Glomerular endothelial cell (primary cell): ENCODE measurements around the gene CACHD1. TPM values are rescaled to one million over a fixed set of nuclear protein-coding genes. Genes with fewer than 3 reads are reported as not detected.

ENCODE experiments used
- DNase-seq: peaks from one replicate; pipeline ENCODE4 v3.0.0-alpha.2; 2011; ENCODE audit warnings: low read depth, low spot score; ENCODE audit errors: extremely low read depth
- total RNA-seq: library from RNA; depleted of rRNA; stranded (reverse); fragments of >200 nt; gene quantifications from 2 replicates; pipeline ENCODE4 v1.2.3, GENCODE V29; 2015

The CACHD1 gene
- total RNA-seq, 1 donor from 2014 or later: 8.2 TPM

DNA sequence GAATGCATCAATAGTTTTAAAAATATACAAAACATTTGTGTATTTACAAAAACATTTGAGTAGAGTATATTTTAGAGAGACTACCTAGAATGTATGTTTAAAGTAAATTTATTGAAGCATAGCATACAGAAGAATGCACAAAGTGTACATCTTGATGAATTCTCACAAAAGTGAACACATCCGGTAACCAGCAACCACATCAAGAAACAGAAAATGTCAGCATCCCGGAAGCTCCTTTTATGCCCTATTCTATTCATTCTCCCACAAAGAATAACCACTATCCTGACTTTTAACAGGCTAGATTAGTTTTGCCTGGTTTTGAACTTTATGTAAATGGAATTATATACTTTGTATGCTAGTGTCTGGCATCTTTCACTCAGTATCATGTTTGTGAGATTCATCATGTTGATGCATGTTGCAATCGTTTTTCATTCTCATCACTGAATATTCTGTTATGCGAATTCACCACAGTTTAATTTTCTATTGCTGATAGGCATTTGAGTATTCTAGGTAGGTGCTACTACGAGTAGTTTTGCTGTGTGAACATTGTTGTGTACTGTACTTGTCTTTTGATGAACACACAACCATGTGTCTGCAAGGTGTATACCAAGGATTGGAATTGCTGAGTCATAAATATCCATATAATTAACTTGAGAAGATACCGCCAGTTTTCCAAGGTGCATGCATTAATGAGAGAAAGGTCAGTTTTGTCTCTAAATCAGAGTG lies 75.4 kb downstream of the CACHD1 start:
- DNase-seq: no peak

DNA sequence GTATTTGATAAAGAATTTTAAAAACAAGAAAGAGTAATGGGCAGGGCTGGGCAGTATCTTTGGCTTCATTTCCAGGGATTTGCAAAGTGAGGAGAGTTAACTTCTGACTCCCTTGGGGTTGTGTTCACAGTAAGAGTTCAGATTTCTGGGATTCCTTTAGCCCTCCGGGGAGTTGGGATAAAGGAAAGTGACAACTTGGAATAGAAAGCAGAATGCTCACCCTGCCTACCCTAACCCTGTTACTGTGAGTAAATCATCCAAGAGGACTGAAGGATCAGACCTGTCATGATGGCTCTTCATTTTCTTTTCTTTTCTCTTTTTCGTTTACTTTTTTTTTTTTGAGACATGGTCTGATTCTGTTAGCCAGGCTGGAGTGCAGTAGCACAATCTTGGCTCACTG lies 76.1 kb downstream of the CACHD1 start:
- no peak for DNase-seq

DNA sequence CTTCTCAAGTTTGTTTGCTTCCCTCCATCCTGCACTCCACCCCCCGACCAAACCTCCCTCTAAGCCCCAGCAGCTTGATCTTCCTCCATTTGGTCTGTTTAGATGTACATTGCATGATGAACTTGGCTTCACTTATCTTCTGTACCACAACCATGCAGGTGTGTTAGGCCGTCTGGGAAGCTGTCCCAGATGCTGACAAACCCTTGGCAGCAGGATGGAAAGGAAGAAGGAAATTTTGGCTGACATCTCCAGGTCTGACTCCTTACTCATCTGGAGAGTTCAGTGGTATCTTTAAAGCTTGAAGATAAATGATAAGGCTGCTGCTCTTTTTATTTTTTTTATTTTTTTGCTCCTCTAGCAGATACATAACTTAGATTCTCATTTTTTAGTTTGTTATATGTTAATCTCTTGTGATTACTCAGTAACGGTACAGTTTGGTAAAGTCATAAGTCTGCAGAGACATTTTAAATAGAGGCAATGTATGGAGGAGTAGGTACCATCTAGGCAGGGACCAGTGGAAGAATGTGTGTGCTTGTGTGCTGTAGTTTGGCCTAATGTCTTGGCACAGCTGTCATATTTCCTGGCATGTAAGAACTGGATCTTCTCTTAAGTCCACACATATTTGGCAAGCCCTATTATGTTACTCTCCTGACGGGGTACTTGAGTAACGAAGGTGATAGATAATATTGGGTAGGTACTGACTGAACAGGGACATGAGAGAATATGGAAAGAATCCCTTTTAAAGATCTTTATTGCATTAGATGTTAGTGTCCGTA lies 79.7 kb downstream of the CACHD1 start:
- DNase-seq: no peak

DNA sequence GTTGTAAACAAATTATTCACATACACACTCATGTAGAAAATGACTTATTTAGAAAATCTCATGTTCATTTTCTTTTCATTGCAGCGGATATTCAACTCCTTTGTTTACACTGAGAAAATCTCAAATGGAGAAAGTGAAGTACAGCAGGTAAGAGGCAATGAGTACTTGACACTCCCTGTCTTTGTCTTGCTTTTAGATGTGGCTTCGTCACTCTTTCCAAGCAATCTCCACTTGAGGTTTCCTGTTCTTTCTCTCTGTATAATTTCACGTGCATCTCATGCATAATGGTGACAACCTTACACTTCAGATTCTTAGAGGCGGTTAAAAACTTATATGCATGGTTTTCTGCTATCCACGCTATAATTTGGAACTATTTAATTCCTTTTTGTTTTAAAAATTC lies 80.6 kb downstream of the CACHD1 start:
- no peak for DNase-seq

DNA sequence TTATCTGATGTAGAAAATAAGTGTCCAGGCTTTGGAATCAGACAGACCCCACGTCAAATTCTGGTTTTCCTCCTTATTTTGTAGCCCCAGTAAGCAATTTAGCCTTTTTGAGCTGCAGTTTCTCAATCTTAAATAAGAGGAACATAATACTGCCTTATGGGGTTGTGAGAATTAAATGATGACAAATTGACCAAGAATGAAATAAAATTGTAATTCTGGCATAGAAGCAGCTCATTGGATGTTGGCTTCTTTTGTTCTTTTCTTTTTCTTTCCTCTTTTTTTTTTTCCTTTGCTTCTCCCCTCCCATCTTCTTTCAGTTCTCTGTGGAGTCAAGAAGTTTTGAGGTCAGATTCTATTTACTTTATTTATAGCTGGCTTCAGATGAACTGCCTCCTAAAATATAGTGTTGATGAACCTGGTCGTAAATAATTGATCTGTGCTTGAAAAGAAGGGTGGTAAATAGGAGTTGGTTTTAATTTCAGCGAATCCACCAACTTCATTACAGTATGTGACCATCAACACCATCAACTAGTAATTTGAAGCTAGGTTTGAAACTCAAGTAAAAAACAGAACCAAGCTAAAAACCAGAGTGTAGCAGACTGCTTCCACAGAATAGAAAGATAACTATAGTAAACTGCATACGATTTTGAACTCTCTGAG lies 81.1 kb downstream of the CACHD1 start:
- DNase-seq: no peak

DNA sequence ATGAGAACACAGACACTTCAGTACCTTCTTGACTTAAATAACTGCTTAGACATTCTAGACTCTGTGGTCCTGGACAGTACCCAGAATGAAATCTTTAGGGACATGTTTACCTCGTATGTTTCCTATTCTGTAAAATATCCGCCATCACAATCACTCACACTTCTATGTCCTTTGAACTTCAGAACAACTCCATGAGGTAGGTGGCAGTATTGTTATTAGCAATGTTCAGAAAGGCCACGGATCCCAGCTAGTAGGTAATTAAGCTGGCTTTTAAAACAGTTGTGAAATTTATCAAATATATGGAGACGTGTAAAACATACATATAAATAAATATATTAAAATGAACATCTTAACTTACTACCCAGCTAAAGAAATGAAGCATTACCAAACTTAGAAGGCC lies 83.4 kb downstream of the CACHD1 start:
- DNase-seq: no peak

DNA sequence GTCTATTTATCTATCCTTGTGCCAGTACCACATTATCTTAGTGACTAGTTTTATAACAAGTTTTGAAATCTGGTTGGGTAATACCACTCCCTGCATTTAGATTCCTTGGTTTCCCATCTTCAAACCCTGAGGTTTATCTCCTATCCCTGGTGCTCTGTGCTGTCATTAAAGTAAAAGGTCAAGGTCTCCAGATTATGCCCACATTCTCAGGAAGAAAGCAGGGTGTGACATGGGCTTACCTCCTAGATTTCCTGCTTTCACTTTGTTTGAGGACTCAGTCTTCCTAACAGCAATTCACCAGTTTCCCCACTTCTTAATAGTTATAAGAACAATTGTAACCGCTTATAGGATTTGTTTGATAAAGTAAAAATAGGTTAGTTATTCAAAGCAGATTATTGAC lies 86.0 kb downstream of the CACHD1 start:
- DNase-seq: no peak

DNA sequence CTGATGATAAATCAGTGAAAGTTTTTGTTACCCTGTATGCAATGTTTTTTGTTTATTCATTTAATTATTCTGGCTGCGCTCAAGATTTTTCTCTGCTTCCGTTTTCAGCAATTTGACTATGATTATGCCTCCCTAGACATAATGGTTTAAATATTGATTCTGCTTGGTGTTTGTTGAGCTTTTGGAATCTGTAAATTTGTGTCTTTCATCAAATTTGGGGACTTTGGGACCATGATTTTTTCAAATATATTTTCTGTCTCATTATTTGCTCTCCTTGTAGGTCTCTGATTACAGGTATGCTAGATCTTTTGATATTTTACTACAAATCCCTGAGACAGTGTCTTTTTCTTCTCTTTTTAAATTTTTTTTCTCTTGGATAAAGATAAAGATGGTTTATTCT lies 92.1 kb downstream of the CACHD1 start:
- DNase-seq: no peak

DNA sequence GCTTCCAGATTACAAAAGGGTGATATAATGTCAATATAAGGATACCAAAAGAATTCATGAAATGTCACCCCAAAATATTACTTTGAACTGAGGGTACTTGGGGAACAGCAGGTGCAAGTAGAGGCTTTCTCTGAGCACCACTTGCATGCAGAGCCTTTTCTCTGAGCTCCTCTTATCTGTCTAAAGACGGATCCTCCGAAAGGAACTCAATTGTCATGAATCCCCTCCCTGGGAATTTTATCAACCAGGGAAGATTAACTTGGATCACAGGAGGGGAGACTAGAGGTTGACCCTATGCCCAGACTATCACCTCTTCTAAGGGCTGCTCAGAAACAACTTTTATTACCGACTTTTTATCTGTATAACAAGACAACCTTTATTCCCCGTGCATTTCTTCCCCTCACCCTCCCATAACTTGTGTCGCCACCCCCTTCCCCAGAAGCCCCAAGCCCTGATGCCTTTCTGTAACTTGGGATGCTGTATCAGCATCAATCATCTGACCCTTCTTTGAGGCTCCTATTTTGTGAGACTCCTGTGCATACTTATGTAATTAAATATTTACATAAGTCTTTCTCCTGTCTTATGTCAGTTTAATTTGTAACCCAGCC lies 94.1 kb downstream of the CACHD1 start:
- DNase-seq: no peak

DNA sequence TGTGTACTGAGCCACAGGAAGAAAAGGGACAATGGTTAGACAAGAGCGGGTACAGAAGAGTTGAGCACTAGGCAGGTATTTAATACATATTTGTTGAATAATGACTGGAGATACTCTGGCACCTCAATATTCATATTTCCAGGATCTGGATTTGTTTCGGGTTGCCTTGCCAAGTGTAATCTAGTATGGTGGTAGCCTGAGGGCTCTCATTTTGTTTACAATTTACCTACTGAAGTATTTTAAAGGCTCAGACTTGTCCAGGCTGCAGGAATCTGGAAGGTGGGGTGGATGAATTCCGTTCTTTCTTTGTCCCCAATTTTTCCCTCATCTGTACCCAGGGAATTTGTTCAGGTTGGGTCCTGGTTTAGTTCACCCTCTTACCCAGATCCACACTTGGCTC lies 95.0 kb downstream of the CACHD1 start:
- no peak for DNase-seq

DNA sequence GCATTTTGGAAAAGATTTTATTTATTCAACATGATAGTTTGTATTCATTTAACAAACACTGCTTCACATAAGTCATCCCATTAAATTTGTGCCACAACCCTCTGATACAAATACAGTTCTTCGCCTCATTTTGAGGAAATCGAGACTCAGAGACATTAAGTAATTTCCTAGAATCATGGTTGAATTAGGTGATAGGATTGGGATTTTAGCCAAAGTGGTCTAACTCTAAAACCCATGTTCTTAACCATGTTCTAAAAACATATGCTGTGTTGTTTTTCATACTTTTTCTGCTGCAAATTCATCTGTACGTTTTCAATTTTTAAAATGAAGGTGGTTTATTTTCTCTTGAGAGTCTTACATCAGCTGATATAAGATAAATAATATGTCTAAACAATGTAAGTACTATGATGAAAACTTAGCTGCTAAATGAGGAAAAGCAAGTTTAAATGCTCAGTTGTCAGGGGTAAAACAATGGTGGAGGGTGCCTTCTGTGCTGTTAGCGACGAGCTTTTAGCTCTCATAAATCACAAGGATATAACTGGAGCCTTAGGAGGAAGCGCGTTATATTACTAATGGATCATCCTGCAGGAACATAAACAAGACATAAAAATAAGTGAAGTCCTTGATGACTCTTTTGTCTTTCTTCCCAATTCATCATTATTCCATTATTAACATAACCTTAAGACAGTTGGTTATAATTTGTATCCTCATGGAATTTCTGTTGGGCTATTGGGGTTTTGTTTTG lies 97.7 kb downstream of the CACHD1 start:
- DNase-seq: no peak

DNA sequence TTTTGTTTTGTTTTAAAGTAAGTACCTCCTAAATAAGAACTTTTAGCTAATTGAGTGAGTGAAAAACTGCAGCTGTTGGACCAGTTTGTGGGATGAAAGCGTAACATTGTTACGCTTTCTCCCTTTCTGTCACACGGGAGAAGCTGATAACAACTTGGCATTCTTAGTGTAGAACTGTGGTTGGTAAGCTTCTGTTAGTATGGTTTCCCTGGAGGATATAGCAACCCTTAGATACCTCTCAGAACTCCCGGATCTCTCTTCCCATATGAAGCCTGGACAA lies 98.2 kb downstream of the CACHD1 start:
- no peak for DNase-seq

DNA sequence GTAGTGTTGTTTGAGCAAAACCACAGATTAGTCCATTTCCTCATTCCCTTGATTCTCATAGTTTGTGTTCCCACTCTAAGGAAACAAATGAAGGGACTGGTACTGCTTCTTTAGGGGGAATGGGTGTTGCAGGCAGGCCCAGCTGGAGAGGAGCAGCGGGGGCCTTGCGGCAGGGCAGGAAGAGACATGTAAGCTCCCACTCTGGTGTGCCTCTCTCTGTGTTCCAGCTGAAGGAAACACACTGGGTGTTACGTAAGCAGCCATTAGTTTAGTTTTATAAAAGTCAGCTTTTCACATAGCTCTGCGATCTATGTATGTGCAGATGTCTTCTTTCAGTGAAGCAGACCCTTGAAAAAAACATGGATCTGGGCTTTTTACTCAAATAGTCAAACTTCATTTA lies 99.5 kb downstream of the CACHD1 start:
- no peak for DNase-seq

DNA sequence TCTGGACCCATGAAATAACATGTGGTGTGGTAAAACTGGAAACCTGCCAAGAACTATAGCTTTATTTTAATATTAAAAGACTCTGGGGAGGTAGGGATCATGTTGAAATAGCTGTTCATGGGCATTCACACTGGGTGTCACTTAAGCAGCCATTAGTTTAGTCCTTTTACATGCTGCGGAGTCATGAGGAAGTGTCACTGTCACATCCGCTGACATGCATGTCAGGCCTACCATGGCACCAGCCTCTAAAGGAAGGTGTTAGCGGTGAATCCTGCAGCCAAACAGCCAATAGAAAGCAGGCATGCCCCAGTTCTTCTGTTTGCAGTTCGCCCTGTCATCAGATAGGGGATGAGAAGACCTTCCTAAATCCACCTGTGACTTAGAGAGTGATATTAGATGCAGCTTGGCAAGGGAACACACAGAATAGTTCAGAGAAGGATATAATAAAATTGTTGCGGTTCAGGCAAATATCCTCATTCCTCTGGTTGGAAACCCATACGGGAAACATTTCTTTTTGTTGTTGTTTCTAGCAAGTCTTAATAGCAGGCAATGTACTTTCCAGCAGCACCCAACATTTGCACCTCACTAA lies 100.4 kb downstream of the CACHD1 start:
- no peak for DNase-seq

DNA sequence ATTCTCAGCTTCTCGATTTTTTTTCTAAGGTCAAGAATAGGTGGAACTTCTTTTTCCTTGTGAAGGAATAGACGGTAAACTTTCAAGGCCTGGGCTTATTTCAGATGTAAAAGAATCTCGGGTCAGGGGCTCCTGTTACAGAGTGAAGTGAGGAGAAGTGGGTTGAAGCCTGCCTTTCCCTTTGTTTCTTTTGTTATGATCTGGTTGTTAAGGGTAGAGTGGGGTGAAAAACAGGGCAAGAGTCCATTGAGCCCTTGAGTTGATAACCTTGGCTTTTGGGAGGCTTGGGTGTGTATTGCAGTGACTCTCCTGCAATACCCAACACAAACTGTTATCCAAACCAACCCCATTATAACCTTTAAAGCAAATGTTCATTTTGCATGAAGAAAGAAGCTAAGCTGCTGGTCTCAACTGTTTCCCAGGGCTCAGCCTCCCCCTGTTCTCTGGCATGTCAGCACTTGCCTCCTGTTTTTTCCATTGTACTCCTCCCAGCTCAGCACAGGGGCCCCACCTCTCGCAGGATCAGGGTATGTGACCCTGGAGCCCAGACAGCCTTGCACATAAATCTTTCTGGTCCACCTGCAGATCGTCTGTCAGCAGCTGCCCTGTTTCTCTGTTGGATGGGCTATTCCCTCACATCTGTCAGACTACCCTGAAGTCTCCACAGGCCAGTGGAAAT lies 102.4 kb downstream of the CACHD1 start:
- DNase-seq: no peak

DNA sequence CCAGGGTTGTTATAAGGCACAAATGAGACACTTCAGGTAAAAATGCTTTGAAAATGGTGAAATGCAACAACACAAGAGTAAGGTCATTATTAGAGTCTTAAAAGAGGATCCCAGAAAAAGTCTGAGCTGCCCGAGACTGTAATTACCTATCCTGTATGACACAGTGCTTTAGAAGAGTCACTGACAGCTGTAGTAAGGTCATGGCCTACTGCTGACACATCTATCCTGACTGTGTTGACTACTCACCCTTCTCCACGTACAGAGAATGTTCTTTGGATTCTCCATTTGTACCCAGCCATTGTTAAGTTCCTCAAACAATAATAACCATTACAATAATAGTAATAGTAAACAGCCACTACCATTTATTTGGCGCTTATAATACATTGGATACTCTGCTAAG lies 104.4 kb downstream of the CACHD1 start:
- no peak for DNase-seq

DNA sequence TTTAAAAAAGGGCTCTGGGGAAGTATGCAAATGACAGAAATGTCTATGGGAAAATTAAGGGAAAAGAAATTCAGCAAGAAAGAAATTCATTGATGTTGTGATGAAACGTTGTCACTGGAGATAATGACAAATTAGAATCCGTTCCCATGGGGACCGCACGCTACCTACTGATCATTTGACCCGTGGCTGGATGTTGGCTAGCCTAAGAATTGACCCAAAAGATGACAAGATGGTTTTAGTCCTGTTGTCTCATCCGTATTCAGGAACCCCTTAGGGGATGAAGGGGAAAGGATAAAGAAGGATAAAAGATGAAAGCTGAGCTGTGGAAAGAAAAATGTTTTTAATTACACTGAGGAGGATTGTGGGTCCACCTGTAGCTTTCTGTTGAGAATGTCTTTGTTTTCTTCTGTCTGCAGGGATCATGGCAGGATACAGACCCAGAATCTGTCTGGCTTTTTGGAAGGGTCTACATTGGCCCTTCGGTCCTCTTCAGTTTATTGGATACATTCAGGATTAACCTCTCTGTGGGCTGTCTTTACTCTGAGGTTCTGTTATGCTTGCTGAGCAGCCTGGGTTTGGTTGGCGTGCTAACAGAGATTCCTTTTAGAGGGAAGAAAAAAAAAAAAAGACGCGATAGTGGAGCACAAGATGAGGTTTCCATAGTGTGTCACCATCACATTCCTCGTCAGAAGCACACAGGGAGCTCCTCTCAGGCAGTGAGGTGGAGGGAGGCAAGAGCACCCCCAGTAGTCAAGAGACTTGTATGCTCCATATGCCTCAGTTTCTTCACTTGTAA lies 106.2 kb downstream of the CACHD1 start:
- no peak for DNase-seq

DNA sequence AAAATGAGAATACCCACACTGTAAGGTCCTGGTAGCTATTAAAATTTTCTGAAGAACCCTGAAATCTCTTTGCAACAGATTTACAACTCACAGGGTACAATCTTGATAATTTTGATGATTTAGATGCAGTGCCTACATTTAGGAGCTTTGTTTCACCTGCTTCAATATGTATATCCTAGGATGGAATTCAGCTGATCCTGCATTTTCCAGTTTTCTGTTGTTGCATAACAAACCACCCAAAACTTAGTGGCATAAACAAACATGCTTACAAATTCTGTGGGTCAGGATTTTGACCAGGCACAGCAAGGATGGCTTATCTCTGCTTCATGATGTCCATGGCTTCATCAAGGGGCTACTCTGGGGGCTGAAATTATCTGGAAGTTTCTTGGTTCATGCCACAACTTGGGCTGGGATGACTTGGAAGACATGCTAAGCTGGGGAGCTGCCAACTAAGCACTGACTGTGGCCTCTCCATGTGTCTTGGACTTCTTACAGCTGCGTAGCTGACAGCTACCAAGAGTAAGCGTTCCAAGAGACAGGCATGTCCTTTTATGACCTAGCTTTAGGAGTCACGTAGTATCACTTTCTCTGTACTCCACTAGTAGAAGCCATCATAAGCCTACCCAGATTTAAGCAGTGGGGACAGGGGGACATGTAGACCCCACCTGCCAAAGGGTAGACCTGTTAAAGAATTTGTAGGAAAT lies 108.5 kb downstream of the CACHD1 start:
- DNase-seq: no peak

DNA sequence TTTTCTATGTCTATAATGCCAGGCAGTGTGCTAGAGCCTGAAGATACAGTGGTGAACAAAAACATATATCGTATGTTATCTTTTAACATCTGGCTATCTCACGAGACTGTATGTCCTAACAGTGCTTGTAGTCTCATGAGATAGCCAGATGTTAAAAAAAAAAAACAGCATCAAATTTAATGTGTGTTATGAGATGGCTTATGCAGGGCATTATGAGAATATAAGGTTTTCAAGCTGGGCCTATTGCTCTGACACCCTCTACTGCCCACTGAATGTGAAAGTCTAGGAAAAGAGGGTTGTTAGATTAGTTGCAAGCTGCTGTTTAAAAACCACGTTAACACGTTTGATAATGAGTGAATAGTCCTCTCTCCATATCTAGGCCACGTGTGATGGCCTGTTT lies 109.8 kb downstream of the CACHD1 start:
- DNase-seq: no peak
